Activated B cell treated with CpG ODN at 0.5 μM for 24 hours (primary cell): ENCODE data around the gene PEX6. TPM values are rescaled to one million over a fixed set of nuclear protein-coding genes. Genes with fewer than 3 reads are reported as not detected.

Experiments used
- ATAC-seq: fragments of 200-7000 bp; cut with Tn5 transposase; one replicate; pipeline ENCODE4 v1.10.0; 2021; ENCODE audit warnings: low read depth, mild to moderate bottlenecking, moderate library complexity
- CTCF ChIA-PET: fragments of 350-600 bp; sonication (Branson Sonifier 250); formaldehyde crosslinking; loops from one replicate; lab custom pipeline; 2021; ENCODE audit warnings: antibody characterized with exemption; lab: Charles Lee
- POLR2A ChIA-PET: fragments of 350-600 bp; sonication (Branson Sonifier 250); formaldehyde crosslinking; loops from one replicate; lab custom pipeline; 2021; ENCODE audit warnings: antibody characterized with exemption; lab: Charles Lee
- DNase-seq: peaks from one replicate; pipeline ENCODE4 v3.0.0; 2022
- H3K27ac Mint-ChIP-seq: one replicate; pipeline ENCODE4 v1.8.0; 2020; ENCODE audit warnings: mixed read lengths
- H3K27me3 Mint-ChIP-seq: one replicate; pipeline ENCODE4 v1.8.0; 2021; ENCODE audit warnings: mixed read lengths
- H3K36me3 Mint-ChIP-seq: one replicate; pipeline ENCODE4 v1.8.0; 2021; ENCODE audit warnings: low read depth, mixed read lengths
- H3K4me1 Mint-ChIP-seq: one replicate; pipeline ENCODE4 v1.8.0; 2021; ENCODE audit warnings: mixed read lengths
- H3K4me3 Mint-ChIP-seq: one replicate; pipeline ENCODE4 v1.8.0; 2020; ENCODE audit warnings: mild to moderate bottlenecking, mixed read lengths
- H3K9me3 Mint-ChIP-seq: one replicate; pipeline ENCODE4 v1.8.0; 2020; ENCODE audit warnings: mixed read lengths
- CTCF ChIP-seq: fragments of 200-600 bp; IDR thresholded peaks from one replicate; pipeline ENCODE4 v1.8.0; 2022; ENCODE audit warnings: antibody characterized with exemption, mild to moderate bottlenecking
- intact Hi-C: fragments of 100-400 bp; cut with micrococcal nuclease; formaldehyde crosslinking; loops from one replicate; pipeline ENCODE4 v1.15.1; 2024
- total RNA-seq: library from RNA; stranded (reverse); gene quantifications from 2 replicates; pipeline ENCODE4 v1.2.3, GENCODE V29; 2022

The PEX6 gene
- total RNA-seq = 11.8 and 13.2 TPM in 2 replicates

- peak; percentile 94 for ATAC-seq
- intact Hi-C loops = loop anchor here (1.0 to 2.0 kb wide), 3 partner anchors 18 to 50 kb away; partner anchors contain the start of genes CNPY3, GNMT and KLHDC3
- no peaks in the 10 kb centered on the region for H3K9me3 Mint-ChIP-seq
- peak; percentile 74 for DNase-seq
- TF ChIP-seq CTCF = no peak
- H3K27me3 Mint-ChIP-seq = no peaks in the 10 kb centered on the region
- peak within 1 kb of the TSS; percentile 93 for H3K4me3 Mint-ChIP-seq
- peaks cover 9% of the 10 kb centered on the region for H3K36me3 Mint-ChIP-seq
- POLR2A ChIA-PET = interaction anchor here (0.5 to 4.4 kb wide), 30 partner anchors 9 to 1652 kb away, joined by 3 to 97 read pairs (median 4); partner anchors contain the start of genes BICRAL, CNPY3, CUL7 and KLHDC3
- H3K4me1 Mint-ChIP-seq = peaks cover 36% of the 10 kb centered on the region
- H3K27ac Mint-ChIP-seq = peak within 1 kb of the TSS; percentile 95
- CTCF ChIA-PET = interaction anchor here (0.5 kb wide), 1 partner anchor 23 kb away, joined by 7 read pairs; no protein-coding TSS in a partner anchor
These were observed at the start of gene PEX6 for GRCh38 chr6:42978839-42979522. PEX6 (minus strand) TSS chr6:42979181; CDS start chr6:42979150, 31 bp downstream.

- Mint-ChIP-seq H3K4me1 (peaks cover 10% of the 10 kb centered on the region), H3K27me3 (no peaks in the 10 kb centered on the region), H3K36me3 (peaks cover 61% of the 10 kb centered on the region), H3K4me3 (no peak overlapping the region), H3K9me3 (no peaks in the 10 kb centered on the region), H3K27ac (no peak overlapping the region)
- intact Hi-C loops = no loop called here
- DNase-seq = no peak
- no peak for TF ChIP-seq CTCF
- ChIA-PET POLR2A (no interaction called here), CTCF (no interaction called here)
- ATAC-seq = no peak
These were observed 47.4 kb upstream of the PEX6 start for GRCh38 chr6:43026365-43026764.

GRCh38 chr6:43024436-43024835 is 45.5 kb upstream of the PEX6 start:
- Mint-ChIP-seq H3K36me3 (peaks cover 58% of the 10 kb centered on the region), H3K9me3 (no peaks in the 10 kb centered on the region), H3K4me3 (peak overlapping the region; percentile 4), H3K27ac (no peak overlapping the region), H3K27me3 (no peaks in the 10 kb centered on the region), H3K4me1 (peaks cover 13% of the 10 kb centered on the region)
- intact Hi-C loops = no loop called here
- TF ChIP-seq CTCF = no peak
- ATAC-seq = no peak
- ChIA-PET CTCF (no interaction called here), POLR2A (interaction anchor here (1.0 kb wide), 1 partner anchor 10 kb away, joined by 3 read pairs; the partner anchor contains the start of genes KLHDC3 and MEA1)
- DNase-seq = no peak

- Mint-ChIP-seq H3K9me3 (no peaks in the 10 kb centered on the region), H3K36me3 (peaks cover 54% of the 10 kb centered on the region), H3K27ac (peak within 1 kb of the TSS; percentile 84), H3K4me3 (peak within 1 kb of the TSS; percentile 97), H3K27me3 (no peaks in the 10 kb centered on the region), H3K4me1 (peaks cover 20% of the 10 kb centered on the region)
- ChIA-PET POLR2A (interaction anchor here (0.6 to 3.4 kb wide), 13 partner anchors 7 to 1239 kb away, joined by 3 to 37 read pairs (median 4); partner anchors contain the start of genes CNPY3, CUL7, CUL9 and KLC4), CTCF (interaction anchor here (1.1 to 1.2 kb wide), 2 partner anchors 10 to 122 kb away, joined by 3 to 4 read pairs; no protein-coding TSS in a partner anchor)
- ATAC-seq = peak; percentile 89
- TF ChIP-seq CTCF = no peak
- intact Hi-C loops = loop anchor here (1.0 kb wide), 2 partner anchors 8 to 32 kb away; partner anchors contain the start of genes CUL7 and MEA1
- peak; percentile 67 for DNase-seq
These were observed 42.5 kb upstream of the PEX6 start, which contains the start of gene RRP36 for GRCh38 chr6:43021270-43022047. RRP36 (plus strand) TSS chr6:43021623; CDS start chr6:43021655, 32 bp downstream.
